ENCODE data around the gene MAP4K5.

DNA sequence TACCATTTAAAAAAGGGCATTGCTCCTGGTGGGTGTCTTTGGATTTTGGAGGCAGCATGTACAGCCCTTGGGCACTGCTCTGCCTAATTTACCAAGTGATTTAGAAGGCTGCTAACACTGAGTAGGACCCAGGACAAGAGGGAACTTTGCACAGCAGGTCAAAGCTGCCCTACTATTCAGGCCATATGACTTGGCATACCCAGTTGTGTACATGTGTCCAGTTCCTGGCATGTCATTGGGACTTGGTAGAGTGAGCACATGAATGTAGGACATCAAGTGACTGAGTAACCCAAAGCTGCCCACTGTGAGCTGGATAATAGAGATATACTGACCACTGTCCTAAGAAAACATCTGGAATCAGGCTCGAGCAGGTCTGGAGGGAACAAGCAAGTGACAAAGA, 151.4 kb downstream of the MAP4K5 start:
- TF ChIP-seq POLR2A (IDR thresholded peaks at IDR 0.05; ENCODE audit: low read depth, low read length): no peak
- TF ChIP-seq POLR2AphosphoS5 (IDR thresholded peaks at IDR 0.05; ENCODE audit: low read depth, low read length): no peak
